ENCODE measurements around the gene NTM.
"Not testable (repeated sequence)": the region's sequence is repeated elsewhere in the genome, so short reads cannot be mapped to it uniquely, and the experiment has no call there.

NTM gene

GRCh38 chr11:132365650-132366049 is 995.2 kb downstream of the NTM start:
- TF ChIP-seq CTCF (IDR thresholded peaks at IDR 0.05; ENCODE audit: low read depth, low read length): no peak
- in situ Hi-C loops (cut with HindIII; ENCODE audit: low sequenced_read_pairs): no loop called here
- DNase-seq (ENCODE audit: low read depth, low spot score): no peak
- H3K4me3 ChIP-seq (ENCODE audit: low read depth, low read length): no peak overlapping the region

- no peak overlapping the region for H3K4me3 ChIP-seq (ENCODE audit: low read depth, low read length)
- no peak for TF ChIP-seq CTCF (IDR thresholded peaks at IDR 0.05; ENCODE audit: low read depth, low read length)
- no peak for DNase-seq (ENCODE audit: low read depth, low spot score)
- in situ Hi-C loops (cut with HindIII; ENCODE audit: low sequenced_read_pairs): no loop called here
Observed at GRCh38 chr11:132367293-132367692, 996.9 kb downstream of the NTM start.

DNA sequence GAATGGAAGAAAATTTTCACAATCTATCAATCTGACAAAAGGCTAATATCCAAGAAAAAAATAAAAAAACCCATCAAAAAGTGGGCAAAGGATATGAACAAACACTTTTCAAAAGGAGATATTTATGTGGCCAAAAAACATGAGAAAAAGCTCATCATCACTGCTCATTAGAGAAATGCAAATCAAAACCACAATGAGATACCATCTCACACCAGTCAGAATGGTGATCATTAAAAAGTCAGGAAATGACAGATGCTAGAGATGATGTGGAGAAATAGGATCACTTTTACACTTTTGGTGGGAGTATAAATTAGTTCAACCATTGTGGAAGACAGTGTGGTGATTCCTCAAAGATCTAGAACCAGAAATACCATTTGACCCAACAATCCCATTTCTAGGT is 999.7 kb downstream of the NTM start:
- DNase-seq (ENCODE audit: low read depth, low spot score); in situ Hi-C loops (cut with HindIII; ENCODE audit: low sequenced_read_pairs); H3K4me3 ChIP-seq (ENCODE audit: low read depth, low read length): not testable (repeated sequence)

GRCh38 chr11:132373405-132374143 is 1003.2 kb downstream of the NTM start:
- in situ Hi-C loops (cut with HindIII; ENCODE audit: low sequenced_read_pairs): no loop called here
- no peak overlapping the region for H3K4me3 ChIP-seq (ENCODE audit: low read depth, low read length)
- no peak for DNase-seq (ENCODE audit: low read depth, low spot score)
- TF ChIP-seq CTCF (IDR thresholded peaks at IDR 0.05; ENCODE audit: low read depth, low read length): no peak

GRCh38 chr11:132379540-132379939 is 1009.1 kb downstream of the NTM start:
- no peak for TF ChIP-seq CTCF (IDR thresholded peaks at IDR 0.05; ENCODE audit: low read depth, low read length)
- in situ Hi-C loops (cut with HindIII; ENCODE audit: low sequenced_read_pairs): no loop called here
- H3K4me3 ChIP-seq (ENCODE audit: low read depth, low read length): no peak overlapping the region
- DNase-seq (ENCODE audit: low read depth, low spot score): no peak

Measured in astrocyte of the spinal cord (primary cell).